GM21528 (cell line): ENCODE data around the gene EXOC8.

Source experiments
- ATAC-seq: cut with Tn5 transposase; IDR thresholded peaks from one replicate; pipeline ENCODE4 v1.9.1; 2021; ENCODE audit warnings: mild to moderate bottlenecking, moderate library complexity; ENCODE audit not compliant: unreplicated experiment, low FRiP score

The EXOC8 gene

DNA sequence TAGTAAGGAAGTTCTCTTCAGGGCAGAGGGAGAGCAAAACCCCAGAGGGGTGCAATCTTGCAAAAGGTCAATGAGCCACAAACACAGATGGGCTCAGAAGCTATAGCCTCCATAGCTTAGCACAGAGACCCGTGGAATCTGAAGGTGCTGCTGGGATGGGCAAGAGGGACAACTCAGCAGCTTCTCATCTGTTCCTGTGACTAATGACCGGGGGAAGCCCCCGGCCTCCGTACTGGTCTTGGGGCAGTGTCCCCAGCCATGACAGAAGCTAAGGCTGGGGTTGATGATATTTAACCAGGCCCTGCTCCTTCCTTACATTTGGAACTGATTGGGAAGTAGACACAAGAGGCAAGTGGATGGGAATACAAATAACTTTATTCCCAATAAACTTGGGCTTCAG is 19.1 kb downstream of the EXOC8 start:
- ATAC-seq = no peak

DNA sequence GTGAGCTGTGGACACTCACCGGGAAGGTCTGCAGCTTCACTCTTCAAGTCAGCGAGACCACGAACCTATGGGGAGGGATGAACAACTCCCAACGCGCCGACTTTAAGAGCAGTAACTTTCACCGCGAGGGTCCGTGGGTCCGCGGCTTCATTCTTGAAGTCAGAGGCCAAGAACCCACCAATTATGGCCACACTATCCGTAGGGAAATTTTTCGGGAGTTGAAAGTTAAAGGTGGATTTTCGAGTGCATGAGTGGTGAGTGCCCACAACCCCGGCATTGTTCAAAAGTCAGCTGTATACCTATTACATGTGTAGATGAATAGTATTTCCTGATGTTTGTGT is 19.7 kb downstream of the EXOC8 start:
- no peak for ATAC-seq

DNA sequence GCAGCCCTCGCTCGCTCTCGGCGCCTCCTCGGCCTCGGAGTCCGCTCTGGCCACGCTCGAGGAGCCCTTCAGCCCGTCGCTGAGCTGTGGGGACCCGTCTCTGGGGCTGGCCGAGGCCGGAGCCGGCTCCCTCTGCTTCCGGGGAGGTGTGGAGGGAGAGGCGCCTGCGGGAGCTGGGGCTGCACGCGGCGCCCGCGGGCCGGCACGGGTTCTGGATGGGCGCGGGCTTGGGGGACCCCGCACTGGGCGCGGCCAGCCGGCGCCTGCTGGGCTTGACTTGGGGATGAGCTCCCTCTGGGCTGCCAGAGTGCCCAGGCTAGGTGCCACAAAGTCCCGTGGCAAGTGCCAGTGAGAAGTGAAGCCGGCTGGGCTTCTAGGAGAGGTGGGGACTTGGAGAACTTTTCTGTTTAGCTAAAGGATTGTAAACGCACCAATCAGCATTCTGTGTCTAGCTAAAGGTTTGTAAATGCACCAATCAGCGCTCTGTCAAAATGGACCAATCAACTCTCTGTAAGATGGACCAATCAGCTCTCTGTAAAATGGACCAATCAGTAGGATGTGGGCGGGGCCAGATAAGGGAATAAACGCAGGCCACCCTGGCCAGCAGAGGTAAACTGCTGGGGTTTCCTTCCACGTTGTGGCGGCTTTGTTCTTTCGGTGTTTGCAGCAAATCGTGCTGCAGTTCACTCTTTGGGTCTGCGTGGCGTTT is 20.2 kb downstream of the EXOC8 start:
- ATAC-seq = no peak

DNA sequence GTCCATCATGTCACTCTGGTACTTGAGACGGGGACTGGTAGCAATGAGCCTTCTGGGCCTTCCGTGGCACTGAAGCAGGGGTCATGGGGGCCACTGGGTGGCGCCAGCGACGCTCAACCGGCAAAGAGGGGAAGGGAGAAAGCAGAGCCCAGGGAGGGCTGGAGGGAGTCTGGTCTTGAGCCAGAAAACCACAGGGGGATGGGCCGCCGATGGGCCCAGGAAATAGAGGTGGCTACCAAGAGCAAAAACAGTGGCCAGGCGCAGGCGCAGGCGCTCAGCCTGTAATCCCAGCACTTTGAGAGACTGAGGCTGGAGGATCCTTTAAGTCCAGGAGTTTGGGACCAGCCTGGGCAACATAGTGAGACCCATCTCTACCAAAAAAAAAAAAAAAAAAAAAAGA is 21.8 kb downstream of the EXOC8 start:
- no peak for ATAC-seq

DNA sequence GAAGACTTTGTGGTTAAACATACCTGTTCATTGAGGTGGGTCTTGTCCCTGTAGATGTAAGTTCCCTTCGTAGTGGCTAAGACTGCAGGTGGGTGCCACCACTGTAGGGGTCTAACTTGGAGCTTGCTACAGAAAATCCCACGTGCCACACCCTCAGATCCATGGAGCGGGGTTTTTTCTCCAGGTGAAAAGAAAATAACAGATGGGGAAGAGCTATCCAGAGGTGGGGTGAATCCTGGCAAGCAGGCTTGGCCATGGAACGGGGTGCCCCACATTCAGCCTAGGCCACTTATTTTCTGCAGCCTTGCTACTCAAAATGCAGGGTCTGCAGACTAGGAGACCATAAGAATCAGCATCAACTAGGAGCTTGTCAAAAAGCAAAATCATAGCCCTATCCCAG is 24.0 kb downstream of the EXOC8 start:
- ATAC-seq = no peak

DNA sequence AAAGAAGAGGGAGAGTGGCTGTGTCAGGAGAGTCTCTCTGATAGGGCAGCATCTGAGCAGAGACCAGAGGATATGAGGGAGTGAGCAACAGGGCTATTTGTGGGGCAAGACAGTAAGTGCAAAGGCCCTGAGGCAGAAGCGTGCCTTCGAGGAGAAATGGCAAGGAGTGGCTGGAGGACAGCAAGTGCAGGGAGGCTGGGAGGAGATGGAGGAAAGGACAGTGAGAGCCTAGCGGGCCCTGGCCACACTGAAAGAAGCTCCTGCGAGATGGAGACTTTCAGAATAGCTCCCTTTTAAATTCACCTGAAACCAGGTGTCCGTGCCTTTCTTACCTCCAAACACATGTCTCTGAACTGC is 25.2 kb downstream of the EXOC8 start:
- no peak for ATAC-seq

DNA sequence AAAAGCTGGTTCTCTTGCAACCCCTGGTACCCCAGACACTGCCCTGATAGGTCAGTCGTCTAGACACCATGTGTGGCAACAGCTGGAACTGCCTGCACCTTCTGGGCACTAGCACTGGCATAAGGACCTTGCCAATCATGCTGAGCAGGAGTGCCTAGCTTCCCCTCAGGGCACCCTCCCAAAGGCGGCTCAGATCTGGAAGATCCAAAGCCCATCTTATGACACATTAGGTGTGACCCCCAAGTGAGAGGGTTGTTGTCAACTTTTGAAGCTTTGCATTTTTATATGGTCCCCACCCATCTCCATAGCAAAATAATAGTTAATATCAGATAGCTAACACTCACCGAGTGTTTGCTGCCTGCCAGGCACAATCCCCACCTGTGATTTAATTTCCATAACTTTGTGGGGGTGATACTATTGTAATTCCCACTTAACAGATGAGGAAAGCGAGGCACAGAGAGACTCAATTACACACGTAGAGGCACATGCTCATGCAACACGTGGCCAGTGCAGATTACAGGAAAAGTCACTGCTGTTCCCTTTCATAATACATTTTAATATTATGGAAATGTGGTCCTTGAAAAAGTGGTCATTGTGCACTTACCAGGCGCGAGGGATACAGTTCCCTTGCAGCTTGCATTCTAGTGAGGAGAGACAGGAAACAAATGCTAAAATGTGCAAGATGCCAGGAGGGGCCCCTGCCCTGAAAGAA is 25.8 kb downstream of the EXOC8 start:
- no peak for ATAC-seq

DNA sequence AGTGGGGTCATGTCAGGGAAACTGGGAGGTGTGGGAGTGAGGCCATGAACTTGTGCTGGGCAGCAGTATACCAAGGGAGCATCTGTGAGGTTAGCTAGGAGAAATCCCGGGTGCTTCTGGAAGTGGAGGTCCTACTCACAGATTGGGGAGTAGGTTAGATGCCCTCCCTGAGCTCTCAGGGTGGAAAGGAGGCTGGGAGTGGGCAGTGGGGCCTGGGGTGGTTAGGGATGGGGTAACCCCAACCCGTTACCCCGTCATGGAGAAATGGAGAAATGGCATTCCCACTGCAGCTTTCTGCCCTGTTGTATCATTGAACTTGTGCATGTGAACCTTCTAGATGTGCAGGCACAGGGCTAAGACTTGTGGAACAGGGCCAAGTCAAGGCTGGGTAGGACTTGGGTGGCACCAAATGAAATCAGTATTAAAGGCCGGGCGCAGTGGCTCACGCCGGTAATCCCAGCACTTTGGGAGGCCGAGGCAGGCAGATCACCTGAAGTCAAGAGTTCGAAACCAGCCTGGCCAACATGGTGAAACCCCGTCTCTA is 27.2 kb downstream of the EXOC8 start:
- ATAC-seq = no peak

DNA sequence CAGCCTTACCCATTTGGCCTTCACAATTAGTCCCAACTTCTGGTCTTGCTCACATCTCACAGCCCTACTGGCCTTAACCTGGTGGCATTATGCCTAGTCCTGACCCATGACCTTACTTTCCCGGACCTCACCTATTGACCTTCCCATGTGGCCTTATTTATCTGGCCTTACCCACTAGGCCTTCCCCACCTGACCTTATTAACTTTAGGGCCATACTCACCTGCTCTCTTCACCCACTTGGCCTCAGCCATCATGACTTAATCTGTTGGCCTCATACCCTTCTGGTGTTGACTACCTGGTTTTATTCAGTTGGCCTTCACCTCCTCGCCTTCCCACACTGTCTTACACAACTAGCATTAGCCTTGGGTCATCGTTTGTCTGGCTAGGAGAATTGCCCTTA is 35.7 kb downstream of the EXOC8 start:
- no peak for ATAC-seq

DNA sequence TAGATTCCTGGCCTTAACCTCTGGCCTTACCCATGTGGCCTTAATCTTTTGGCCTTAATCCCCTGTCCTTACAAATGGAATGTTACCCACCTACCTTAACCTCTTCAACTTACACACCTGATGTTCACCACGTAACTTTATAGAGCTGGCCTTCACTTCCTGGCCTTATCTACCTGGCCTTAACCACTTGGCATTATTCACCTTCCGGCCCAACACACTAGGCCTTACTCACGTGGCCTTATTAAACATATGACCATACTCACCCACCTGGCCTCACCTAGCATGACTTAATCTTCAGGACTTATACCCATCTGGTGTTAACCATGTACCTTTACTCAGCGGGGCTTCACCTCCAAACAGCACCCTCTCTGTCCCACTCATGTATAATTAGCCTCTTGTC is 41.7 kb downstream of the EXOC8 start:
- ATAC-seq = no peak

DNA sequence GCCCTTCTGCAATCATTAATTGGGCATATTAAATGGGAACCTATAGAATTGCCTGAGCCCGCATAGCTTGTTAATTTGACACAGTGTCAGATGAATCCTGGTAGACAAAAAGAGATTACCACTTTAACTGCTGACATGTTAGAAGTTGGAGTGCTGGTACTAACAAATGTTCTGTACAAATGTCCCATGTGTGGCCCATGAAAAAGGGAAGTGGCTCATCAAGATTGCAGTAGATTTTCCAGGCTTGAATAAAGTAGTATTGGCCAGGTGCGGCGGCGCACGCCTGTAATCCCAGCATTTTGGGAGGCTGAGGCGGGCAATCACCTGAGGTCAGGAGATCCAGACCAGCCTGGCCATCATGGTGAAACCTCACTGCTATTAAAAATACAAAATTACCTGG is 51.0 kb downstream of the EXOC8 start:
- no peak for ATAC-seq

DNA sequence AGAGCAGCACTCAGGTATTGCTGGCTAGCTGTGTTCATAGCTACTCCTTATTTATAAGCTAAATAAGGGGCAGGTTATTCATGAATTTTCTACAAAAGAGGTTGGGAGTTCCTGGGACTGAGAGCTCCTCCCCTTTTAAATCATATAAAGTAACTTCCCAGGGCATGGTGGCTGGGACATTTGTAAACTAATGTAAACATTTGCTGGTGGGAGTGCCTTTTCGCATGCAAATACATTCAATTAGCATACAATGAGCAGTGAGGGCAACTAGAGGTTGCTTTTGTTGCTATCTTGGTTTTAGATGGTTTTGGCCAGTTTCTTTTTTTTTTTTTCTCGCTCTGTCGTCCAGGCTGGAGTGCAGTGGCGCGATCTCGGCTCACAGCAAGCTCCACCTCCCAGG is 53.2 kb downstream of the EXOC8 start:
- ATAC-seq = no peak
